ENCODE data around the gene CCDC124. TPM values are rescaled to one million over a fixed set of nuclear protein-coding genes. Genes with fewer than 3 reads are reported as not detected.
"Not testable (repeated sequence)": the region's sequence is repeated elsewhere in the genome, so short reads cannot be mapped to it uniquely, and the experiment has no call there.

CCDC124 gene
- total RNA-seq, 1 donor from 2014 or later, result 55.3 TPM

- ATAC-seq (no peak), DNase-seq (no peak)
- intact Hi-C loops (cut with DNase I), result no loop called here
- Histone ChIP-seq H3K4me3 (no peak overlapping the region), H3K27me3 (ENCODE audit: low read depth) (peaks cover 7% of the 10 kb centered on the region), H3K9me3 (peaks cover 19% of the 10 kb centered on the region), H3K27ac (no peak overlapping the region), H3K36me3 (no peaks in the 10 kb centered on the region), H3K4me1 (no peaks in the 10 kb centered on the region)
- TF ChIP-seq CTCF (IDR thresholded peaks at IDR 0.05), result no peak
Observed at GRCh38 chr19:17910791-17911360, 21.9 kb upstream of the CCDC124 start.

- DNase-seq (no peak), ATAC-seq (peak in 1 of 2 donors; percentile 26)
- TF ChIP-seq CTCF (IDR thresholded peaks at IDR 0.05), result no peak
- Histone ChIP-seq H3K9me3 (peaks cover 6% of the 10 kb centered on the region), H3K27me3 (ENCODE audit: low read depth) (no peaks in the 10 kb centered on the region), H3K27ac (no peak overlapping the region), H3K36me3 (no peaks in the 10 kb centered on the region), H3K4me3 (no peak overlapping the region), H3K4me1 (no peaks in the 10 kb centered on the region)
- intact Hi-C loops (cut with DNase I), result no loop called here
Observed at GRCh38 chr19:17915940-17916593, 16.7 kb upstream of the CCDC124 start.

- ATAC-seq; H3K4me1 ChIP-seq; intact Hi-C loops (cut with DNase I); H3K27ac ChIP-seq; H3K27me3 ChIP-seq (ENCODE audit: low read depth); H3K36me3 ChIP-seq; H3K4me3 ChIP-seq; DNase-seq; H3K9me3 ChIP-seq: not testable (repeated sequence)
Observed at GRCh38 chr19:17918151-17918550, 14.7 kb upstream of the CCDC124 start.

GRCh38 chr19:17919122-17919521 is 13.7 kb upstream of the CCDC124 start:
- H3K36me3 ChIP-seq; H3K27me3 ChIP-seq (ENCODE audit: low read depth); H3K4me1 ChIP-seq; H3K27ac ChIP-seq; DNase-seq; intact Hi-C loops (cut with DNase I); ATAC-seq; H3K9me3 ChIP-seq; H3K4me3 ChIP-seq: not testable (repeated sequence)

GRCh38 chr19:17920527-17920926 is 12.3 kb upstream of the CCDC124 start:
- no peak for DNase-seq
- ATAC-seq, result no peak
- Histone ChIP-seq H3K27me3 (ENCODE audit: low read depth) (no peaks in the 10 kb centered on the region), H3K4me1 (no peaks in the 10 kb centered on the region), H3K27ac (no peak overlapping the region), H3K9me3 (no peaks in the 10 kb centered on the region), H3K36me3 (no peaks in the 10 kb centered on the region), H3K4me3 (no peak overlapping the region)
- intact Hi-C loops (cut with DNase I), result no loop called here
- no peak for TF ChIP-seq CTCF (IDR thresholded peaks at IDR 0.05)

GRCh38 chr19:17922138-17922537 is 10.7 kb upstream of the CCDC124 start:
- Histone ChIP-seq H3K4me1 (no peaks in the 10 kb centered on the region), H3K36me3 (no peaks in the 10 kb centered on the region), H3K9me3 (no peaks in the 10 kb centered on the region), H3K27ac (no peak overlapping the region), H3K4me3 (no peak overlapping the region), H3K27me3 (ENCODE audit: low read depth) (no peaks in the 10 kb centered on the region)
- intact Hi-C loops (cut with DNase I), result no loop called here
- ATAC-seq (no peak), DNase-seq (no peak)
- no peak for TF ChIP-seq CTCF (IDR thresholded peaks at IDR 0.05)
